Uterus (tissue), 2 donors: Measurements from ENCODE around the gene RER1.

Source experiments
- CTCF ChIP-seq, 4 experiments: fragments of 200-600 bp in 2 of 4; fragments of 450-650 bp in 2 of 4; sonication (generic) in 2 of 4; IDR thresholded peaks; one replicate each; pipeline ENCODE4 v1.5.1; 2016 to 2019; ENCODE audit warnings: antibody characterized with exemption in 4 of 4, mild to moderate bottlenecking in 2 of 4, moderate library complexity in 1 of 4
- POLR2A ChIP-seq, 2 donors: fragments of 450-650 bp; IDR thresholded peaks; one replicate each; pipeline ENCODE4 v1.6.1; 2016; ENCODE audit warnings: antibody characterized with exemption in 2 of 2, mild to moderate bottlenecking in 1 of 2, moderate library complexity in 1 of 2

- TF ChIP-seq CTCF (IDR thresholded peaks at IDR 0.05): no peak
- no peak for TF ChIP-seq POLR2A (IDR thresholded peaks at IDR 0.05)
Measured at GRCh38 chr1:2356911-2357845, 34.5 kb upstream of the RER1 start.
